ENCODE measurements around the gene INSRR.

INSRR gene

DNA sequence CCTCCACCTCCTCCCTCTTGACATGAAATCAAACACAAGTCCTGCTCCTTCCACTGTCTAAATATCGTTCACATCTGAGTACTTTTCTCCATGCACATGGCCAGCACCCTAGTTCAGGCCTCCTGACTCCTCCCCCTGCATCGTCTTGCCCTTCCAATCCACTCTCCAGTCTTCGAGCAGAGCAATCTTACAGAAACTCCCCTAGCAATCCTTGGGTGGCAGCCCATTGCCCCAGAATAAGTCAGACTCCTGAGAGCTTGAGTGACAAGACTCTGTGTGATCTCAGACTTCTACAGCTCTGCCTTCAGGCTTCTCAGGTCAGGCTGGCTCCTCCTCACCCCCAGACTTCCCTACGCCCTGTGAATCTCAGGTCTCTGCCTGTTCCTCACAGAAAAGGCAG lies 47.7 kb downstream of the INSRR start:
- no peaks in the 10 kb centered on the region for H3K9me3 ChIP-seq
- H3K4me1 ChIP-seq (ENCODE audit: control insufficient read depth in 1 of 2, insufficient read depth in 1 of 2, low read depth in 1 of 2, low read length in 1 of 2) = peaks cover 7 to 9% of the 10 kb centered on the region in 2 experiments
- peaks cover 58% of the 10 kb centered on the region for H3K27me3 ChIP-seq
- TF ChIP-seq, protein P1, sequence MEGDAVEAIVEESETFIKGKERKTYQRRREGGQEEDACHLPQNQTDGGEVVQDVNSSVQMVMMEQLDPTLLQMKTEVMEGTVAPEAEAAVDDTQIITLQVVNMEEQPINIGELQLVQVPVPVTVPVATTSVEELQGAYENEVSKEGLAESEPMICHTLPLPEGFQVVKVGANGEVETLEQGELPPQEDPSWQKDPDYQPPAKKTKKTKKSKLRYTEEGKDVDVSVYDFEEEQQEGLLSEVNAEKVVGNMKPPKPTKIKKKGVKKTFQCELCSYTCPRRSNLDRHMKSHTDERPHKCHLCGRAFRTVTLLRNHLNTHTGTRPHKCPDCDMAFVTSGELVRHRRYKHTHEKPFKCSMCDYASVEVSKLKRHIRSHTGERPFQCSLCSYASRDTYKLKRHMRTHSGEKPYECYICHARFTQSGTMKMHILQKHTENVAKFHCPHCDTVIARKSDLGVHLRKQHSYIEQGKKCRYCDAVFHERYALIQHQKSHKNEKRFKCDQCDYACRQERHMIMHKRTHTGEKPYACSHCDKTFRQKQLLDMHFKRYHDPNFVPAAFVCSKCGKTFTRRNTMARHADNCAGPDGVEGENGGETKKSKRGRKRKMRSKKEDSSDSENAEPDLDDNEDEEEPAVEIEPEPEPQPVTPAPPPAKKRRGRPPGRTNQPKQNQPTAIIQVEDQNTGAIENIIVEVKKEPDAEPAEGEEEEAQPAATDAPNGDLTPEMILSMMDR (IDR thresholded peaks at IDR 0.05) = no peak
- H3K27ac ChIP-seq = no peak overlapping the region
- no peak overlapping the region for H3K4me3 ChIP-seq (ENCODE audit: low read depth in 1 of 2, low read length in 1 of 2)
- no peaks in the 10 kb centered on the region for H3K36me3 ChIP-seq

DNA sequence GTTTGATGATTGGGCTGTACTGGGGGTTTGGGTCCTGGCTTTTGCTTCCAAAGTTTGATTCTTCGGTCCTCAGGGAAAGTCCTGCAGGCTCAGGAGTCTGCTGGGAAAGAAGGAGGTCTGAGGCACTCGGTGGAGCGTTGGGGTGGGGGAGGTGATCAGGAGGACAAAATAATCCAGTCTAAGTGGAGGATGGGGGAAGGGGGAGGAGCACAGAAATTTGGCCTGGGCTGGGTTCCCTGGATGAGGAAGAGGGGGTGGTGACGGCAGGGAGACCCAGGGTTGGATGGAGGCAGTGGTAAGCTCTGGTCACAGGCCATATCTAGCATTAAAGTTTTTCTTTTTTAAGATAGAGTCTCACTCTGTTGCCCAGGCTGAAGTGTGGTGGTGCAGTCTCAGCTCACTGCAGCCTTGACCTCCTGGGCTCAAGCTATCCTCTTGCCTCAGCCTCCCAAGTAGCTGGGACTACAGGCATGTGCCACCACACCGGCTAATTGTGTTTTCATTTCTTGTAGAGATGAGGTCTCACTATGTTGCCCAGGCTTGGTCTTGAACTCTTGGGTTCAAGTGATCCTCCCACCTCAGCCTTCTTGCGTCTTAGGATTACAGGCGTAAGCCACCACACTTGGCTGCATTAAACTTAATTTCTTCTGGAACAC lies 49.1 kb downstream of the INSRR start:
- Histone ChIP-seq H3K4me1 (ENCODE audit: control insufficient read depth in 1 of 2, insufficient read depth in 1 of 2, low read depth in 1 of 2, low read length in 1 of 2) (peaks cover 7 to 9% of the 10 kb centered on the region in 2 experiments), H3K27ac (no peak overlapping the region), H3K36me3 (no peaks in the 10 kb centered on the region), H3K4me3 (ENCODE audit: low read depth in 1 of 2, low read length in 1 of 2) (no peak overlapping the region), H3K9me3 (no peaks in the 10 kb centered on the region), H3K27me3 (peaks cover 45% of the 10 kb centered on the region)
- TF ChIP-seq, protein P1 (IDR thresholded peaks at IDR 0.05) = no peak

DNA sequence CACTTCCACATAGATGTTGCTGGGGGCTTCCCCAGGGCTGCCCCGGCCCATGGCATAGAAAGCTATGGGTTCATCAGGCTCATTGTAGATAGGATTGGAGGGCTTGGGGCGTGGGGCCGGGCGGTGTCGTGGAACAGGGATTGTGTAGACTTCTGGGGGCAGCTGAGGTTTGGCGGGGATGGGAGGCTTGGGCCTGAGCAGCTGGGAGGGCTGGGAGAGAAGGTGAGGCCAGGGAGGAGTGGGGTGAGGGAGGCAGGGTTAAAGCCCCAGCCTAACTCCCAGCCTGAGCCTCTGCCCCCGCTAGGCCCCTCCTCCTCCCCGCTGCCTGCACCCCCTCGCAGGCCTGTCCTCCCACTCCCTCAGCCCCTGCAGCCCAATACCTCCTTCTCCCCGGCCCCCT lies 49.6 kb downstream of the INSRR start:
- TF ChIP-seq, protein P1 (IDR thresholded peaks at IDR 0.05) = no peak
- Histone ChIP-seq H3K4me1 (ENCODE audit: control insufficient read depth in 1 of 2, insufficient read depth in 1 of 2, low read depth in 1 of 2, low read length in 1 of 2) (peaks cover 7 to 9% of the 10 kb centered on the region in 2 experiments), H3K36me3 (no peaks in the 10 kb centered on the region), H3K9me3 (no peaks in the 10 kb centered on the region), H3K27ac (no peak overlapping the region), H3K4me3 (ENCODE audit: low read depth in 1 of 2, low read length in 1 of 2) (no peak overlapping the region), H3K27me3 (peaks cover 39% of the 10 kb centered on the region)

DNA sequence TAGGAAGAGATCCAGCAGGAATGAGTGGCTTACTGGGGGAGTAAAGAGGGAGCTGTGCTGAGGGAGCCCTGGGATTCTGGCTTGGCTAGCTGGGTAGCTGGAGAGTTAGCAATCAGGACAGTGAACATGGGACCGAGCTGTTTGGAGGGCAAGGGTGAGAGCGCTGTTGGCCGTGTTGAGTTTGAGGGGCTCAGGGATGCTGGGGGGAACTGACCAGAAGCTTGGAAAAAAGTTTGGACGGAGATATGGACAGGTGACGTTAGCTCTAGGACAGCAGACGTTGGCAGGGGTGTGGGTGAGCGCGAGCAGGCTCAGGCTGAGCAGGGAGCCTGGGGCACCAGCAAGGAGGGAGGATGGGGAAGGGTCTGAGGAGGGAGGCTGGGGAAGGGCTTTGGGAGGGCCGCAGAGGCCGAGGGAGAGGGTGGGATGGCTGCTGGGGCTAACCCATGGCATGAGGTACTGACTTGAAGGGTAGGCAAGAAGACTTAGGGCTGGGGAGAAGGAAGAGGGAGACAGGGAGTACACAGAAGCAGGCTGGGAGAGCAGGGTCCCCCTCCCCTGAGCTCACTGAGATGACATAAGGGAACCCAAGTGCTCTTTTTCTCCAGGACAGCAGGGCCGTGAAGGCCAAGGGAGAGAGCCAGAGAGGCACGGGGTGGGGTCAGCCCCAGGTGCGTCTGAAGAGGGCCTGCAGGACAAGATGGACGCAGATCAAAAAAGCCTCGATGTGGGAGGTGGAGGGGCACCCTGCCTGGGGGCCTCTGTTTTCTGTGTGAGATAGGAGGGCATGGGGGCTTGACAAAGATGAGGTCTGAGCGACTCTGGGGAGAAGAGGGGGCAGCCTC lies 50.5 kb downstream of the INSRR start:
- H3K27me3 ChIP-seq = peaks cover 30% of the 10 kb centered on the region
- peaks cover 0 to under 1% of the 10 kb centered on the region in 2 experiments for H3K4me1 ChIP-seq (ENCODE audit: control insufficient read depth in 1 of 2, insufficient read depth in 1 of 2, low read depth in 1 of 2, low read length in 1 of 2)
- H3K36me3 ChIP-seq = no peaks in the 10 kb centered on the region
- H3K4me3 ChIP-seq (ENCODE audit: low read depth in 1 of 2, low read length in 1 of 2) = no peak overlapping the region
- no peak overlapping the region for H3K27ac ChIP-seq
- TF ChIP-seq, protein P1 (IDR thresholded peaks at IDR 0.05) = no peak
- no peaks in the 10 kb centered on the region for H3K9me3 ChIP-seq

DNA sequence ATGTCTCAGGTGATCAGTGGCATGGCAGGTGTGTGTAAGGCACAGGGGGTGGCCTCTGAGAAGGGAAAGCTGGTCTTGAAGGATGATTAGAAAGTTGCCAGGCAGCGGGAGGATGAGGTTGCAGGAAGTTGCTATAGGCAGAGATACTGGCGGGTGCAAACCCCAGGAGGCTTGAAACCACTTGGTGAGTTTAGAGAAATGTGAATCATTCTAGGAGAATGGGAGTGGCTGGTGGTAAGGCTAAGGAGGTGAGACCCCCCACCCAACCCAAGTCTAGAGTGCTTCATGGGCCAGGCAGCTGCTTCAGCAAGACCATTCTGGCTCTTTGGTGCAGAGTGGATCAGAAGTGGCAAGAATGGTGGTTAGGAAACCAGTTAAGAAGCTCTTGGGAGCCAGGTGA lies 51.3 kb downstream of the INSRR start:
- Histone ChIP-seq H3K9me3 (no peaks in the 10 kb centered on the region), H3K36me3 (no peaks in the 10 kb centered on the region), H3K4me3 (ENCODE audit: low read depth in 1 of 2, low read length in 1 of 2) (no peak overlapping the region), H3K4me1 (ENCODE audit: control insufficient read depth in 1 of 2, insufficient read depth in 1 of 2, low read depth in 1 of 2, low read length in 1 of 2) (no peaks in the 10 kb centered on the region), H3K27ac (no peak overlapping the region), H3K27me3 (peaks cover 22% of the 10 kb centered on the region)
- TF ChIP-seq, protein P1 (IDR thresholded peaks at IDR 0.05) = no peak

Data from neutrophil (primary cell).